ENCODE data around the gene TEX19.

Gene TEX19

GRCh38 chr17:82412535-82413520 is 53.8 kb downstream of the TEX19 start:
- no peak for DNase-seq

Data from suppressor macrophage treated with lipopolysaccharide for 1 hour (primary cell).